Adipose tissue (tissue), 3 donors: ENCODE measurements around the gene NAA80. TPM values are rescaled to one million over a fixed set of nuclear protein-coding genes. Genes with fewer than 3 reads are reported as not detected.
"Not testable (repeated sequence)": the region's sequence is repeated elsewhere in the genome, so short reads cannot be mapped to it uniquely, and the experiment has no call there.

Experiments used
- H3K27ac ChIP-seq: one replicate; pipeline ENCODE4 v1.5.1; 2013; ENCODE audit warnings: low read depth, low read length
- WGBS, 3 donors: extraction: QIAGEN DNeasy Blood & Tissue Kit; methylation state at CpG; one replicate each; pipeline ENCODE4 v1.1.7; 2013; 5-methylcytosine and 5-hydroxymethylcytosine counted together
- polyA plus RNA-seq, 3 donors: library from polyadenylated mRNA; stranded (reverse); fragments of 200-250 nt; gene quantifications; one replicate each; pipeline ENCODE4 v1.2.3, GENCODE V29; 2013
- donor health status: healthy with polysubstance abuse.
- donor health status: Bipolar disorder and iron deficiency.
- donor health status: healthy.

Gene NAA80
- polyA plus RNA-seq, 3 donors = 7.0 to 14.4 (median 7.6) TPM

DNA sequence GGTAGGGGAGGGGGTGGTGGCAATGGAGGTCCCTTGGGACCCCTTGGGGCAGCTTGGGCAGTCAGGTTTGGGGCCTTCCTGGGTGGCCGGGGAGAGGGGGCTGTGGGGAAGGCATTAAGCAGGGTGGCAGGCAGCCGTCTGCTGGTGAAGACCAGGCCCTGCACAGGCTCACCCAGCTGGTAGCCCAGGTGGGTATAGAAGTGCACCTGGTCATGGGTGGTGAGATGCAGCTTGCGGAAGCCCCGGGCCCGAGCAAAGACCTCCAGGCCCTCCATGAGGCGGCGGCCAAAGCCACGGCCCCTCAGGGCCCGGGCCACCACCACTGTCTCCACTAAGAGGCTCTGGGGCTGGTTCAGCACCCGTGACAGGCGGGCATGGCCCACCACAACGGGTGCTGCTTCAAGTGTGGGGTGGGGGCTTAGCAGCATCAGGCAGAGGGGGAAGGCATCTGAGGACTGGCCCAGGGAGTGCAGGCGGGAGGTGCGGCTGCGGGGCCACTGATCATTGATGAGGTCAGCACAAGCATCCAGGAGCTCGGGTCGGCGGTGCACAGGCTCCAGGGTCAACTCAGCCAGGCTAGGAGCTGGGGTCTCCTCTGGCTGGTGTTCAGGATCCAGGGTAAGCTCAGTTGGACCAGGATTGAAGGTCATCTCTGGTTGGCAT lies 2.4 kb downstream of the NAA80 start:
- no peak overlapping the region for H3K27ac ChIP-seq
- 91 to 93% (median 92%) methylated on average over 18 of the region's 18 CpGs for WGBS, 3 donors

DNA sequence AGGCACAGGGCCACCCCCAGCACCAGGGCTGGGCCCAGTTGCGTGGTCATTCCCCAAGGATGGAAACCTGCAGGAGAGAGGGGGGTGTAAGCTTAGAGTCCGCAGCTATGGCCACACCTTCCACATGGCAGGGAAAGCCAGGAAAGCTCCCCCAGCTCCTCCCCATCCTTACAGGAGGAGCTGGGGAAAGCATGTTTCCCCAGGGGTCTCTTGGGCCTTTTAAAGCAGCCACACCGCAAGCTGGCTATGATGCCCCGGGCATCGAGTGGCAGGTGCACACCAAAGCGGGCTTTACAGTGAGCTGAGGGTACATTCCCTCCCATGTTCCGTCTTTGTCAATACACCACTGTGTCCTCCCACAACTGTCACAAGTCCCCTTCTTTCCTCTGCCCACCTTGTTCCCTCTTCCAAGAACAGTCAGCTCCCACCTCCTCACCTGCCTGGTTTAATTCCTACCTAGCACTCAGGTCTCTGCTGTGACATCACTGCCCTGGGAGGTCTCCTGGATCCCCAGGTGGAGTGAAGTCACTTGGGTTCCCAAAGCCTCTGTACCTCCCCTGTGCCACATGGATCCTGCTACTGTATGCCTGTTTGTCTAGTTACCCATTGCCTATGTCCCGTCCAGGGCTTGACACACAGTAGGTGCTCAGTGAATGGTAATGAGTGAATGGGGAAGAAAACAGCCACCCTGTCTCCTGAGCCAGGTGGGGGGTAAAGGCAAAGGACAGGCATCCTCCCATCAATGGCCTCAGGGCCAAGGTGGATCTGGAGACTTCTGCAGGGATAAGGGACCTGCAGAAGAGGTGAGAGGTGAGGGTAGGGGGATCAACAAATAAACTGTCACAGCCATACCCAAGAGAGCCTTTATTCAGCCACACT lies 3.4 kb downstream of the NAA80 start:
- H3K27ac ChIP-seq = no peak overlapping the region
- WGBS, 3 donors = 77 to 88% (median 83%) methylated on average over 8 of the region's 8 CpGs

DNA sequence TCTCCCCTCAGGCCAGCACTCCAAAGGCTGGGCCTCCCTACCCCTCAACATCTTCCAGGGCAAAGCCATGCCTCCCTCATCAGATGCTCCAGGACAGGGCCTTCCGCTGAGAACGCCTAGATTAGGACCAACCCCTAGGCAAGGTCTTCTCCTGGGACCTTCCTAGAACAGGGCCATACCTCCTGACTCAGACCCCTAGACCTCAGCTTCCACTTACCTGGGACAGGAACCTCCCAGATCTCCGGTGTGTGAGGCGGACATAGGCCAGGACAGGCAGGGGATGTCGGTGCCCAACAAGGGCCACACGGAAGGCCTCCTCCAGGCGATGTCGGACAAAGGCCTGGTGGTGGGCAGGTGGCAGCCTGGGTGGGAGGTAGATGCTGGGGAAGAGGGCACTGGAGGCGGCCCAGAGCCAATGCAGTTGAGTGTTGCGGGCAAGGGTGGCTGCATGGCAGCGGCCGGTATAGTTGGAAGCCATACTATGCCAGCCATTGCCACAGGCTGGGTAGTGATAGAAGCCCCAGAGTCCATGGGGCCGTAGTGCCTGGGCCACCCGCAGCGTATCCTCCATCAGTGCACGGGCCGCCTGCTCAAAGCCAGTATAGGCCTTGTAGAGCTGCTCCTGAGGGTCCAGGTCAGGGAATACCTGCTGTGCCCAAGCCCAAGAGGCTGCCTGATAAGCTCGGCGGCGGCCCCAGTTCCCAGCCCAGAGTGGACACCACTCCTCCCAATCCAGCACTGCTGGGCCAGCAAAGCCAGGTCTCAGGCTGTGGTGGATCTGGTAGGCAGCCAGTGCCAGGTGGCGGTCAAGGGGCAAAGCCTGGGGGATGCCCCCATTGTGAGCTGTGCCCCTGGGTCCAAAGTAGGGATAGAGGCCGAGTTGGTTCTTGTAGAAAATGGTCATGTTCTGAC lies 4.5 kb downstream of the NAA80 start:
- WGBS, 3 donors = 92 to 93% (median 92%) methylated on average over 22 of the region's 22 CpGs

DNA sequence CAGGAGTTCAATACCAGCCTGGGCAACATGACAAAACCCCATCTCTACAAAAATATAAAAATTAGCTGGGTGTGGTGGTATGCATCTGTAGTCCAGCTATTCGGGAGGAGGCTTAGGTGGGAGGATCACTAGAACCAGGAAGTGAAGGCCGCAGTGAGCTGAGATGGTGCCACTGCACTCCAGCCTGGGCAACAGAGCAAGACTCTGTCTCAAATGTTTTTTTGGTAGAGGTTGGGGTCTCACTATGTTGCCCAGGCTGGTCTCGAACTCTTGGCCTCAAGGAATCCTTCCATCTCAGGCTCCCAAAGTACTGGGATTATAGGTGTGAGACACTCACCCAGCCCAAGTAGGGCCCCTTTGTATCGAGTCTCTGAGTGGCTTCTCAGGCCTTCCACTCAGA lies 5.1 kb downstream of the NAA80 start:
- 86 to 90% (median 87%) methylated on average over 4 of the region's 4 CpGs for WGBS, 3 donors

More for the DNA sequence above, 4.5 kb downstream of the NAA80 start:
- H3K27ac ChIP-seq = no peak overlapping the region

DNA sequence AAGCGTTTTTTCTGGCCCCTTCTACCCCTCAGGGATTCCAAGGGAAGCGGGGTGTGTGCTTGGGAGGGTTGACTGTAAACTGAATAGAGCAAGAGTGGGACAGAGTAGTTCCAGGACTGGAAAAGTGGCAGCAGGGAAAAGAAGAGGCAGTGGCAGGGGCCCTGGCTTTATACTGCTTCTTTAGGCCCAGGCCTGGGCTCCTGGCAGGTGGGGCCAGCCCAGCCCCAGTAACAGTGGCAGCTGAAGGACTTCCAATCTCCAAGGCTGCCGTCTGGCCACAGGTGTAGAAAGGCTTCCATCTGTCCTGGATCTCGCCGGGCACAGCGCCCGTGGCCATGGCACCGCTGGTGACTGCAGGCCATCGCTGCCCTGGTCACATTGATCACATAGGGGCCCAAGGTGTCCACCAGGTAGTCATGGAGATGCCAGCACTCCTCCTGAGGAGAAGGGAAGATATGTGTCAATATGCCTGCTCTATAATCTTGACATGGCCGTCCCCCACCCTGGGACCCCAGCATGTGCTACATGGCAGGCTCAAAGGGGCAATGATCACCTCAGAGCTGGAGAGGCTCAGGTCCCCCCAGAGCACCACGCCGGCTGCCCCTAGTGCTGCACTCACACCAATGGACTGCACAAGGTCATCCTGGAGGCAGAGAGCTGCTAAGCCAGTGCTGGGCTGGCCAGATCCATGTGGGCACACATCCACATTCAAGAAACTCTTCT lies 6.0 kb downstream of the NAA80 start:
- WGBS, 3 donors = 47 to 83% (median 82%) methylated on average over 12 of the region's 12 CpGs
- H3K27ac ChIP-seq = no peak overlapping the region

More for the DNA sequence above, 5.1 kb downstream of the NAA80 start:
- no peak overlapping the region for H3K27ac ChIP-seq

DNA sequence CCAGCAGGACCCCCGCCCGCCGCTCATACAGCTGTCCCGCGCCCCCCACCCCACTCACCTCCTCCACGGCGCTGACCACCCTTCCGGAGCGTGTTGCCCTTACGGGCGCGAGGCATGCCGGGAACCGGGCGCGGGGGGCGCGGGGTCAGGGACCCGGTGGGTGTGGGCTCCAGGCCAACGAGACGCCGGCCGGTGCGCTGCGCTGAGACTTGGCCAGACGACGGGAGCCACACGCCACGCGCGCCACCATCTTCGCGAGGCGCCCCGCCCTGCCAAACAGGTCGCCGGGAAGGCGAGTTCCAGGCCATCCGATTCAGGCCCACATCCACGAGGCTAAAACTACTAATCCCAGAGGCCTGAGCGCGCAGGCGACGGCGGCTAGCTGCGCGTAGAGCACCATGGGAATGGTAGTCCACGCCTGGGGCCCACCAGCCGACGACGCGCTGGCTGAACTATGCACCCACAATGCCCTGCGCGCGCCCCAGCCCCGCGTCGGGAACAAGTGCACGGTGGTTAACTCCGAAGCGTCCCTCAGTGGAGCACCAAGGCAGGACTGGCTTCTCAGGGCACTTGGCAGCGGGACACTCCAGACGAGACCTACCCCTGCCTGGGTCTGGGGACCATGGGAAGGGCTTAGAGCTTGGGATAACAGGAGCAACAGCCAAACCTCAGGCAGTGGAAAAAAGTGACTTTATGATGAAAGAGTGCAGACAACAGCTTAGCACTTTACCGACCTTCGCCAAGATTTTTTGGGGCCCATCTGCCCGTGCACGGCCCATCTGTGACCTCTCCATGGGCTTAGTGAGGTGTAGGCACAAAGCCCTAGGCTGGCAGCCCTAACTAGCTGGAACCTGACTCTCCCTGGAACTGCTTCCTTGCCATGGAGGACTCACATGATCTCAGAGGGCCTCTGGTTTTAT lies 6.8 kb downstream of the NAA80 start, which contains the start of gene IFRD2:
Gene IFRD2 (minus strand): TSS at position 271 of the 920 bp plus-strand sequence. CDS start 155 bp downstream, at position 116.
- H3K27ac ChIP-seq = peak within 1 kb of the TSS; percentile 10
- 0 to 2% (median 1%) methylated on average over 52 to 67 of the region's 67 CpGs for WGBS, 3 donors

DNA sequence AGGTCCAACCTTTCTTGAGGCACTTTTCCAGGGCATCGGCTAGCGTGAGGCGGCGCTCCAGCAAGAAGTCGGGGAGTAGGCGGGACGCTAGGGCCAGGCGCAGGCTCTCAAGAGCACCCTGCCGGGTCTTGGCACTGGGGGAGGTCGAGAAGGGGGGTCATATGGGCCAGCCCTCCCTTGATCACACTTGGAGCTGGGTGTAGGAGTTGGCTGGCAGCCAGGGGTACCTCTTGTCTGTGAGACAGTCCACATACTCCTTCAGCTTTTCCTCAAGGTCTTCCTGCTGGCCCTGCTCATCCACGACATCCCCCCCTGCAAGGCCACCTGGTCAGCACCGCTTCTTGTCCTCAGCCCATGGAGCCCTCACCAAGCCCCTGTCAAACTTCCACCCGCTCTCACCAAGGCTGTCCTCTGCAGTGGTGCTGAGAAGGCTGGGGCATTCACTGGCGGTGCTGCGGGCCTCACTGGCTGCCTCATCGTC lies 9.0 kb downstream of the NAA80 start:
- WGBS, 3 donors = 88 to 90% (median 90%) methylated on average over 16 of the region's 16 CpGs
- no peak overlapping the region for H3K27ac ChIP-seq

DNA sequence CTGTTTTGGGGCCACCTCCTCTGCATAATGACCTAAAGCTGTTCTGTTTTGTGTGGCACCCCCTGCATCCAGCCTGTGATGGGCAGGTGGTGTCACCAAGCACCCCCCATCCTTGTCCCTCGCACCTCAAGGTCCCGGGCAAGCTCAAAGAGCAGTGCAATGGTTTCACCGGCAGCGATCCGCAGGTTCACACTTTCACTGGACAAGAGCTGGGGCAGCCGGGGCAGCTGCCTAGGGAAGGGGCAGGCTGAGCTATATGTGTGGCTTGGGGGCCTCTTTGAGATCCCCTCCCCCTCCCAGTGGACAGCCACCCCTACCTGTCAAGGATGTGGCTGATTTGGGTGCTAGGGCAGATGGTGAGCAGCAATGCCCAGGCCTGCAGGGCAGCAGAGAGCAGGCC lies 10.1 kb downstream of the NAA80 start:
- 93 to 99% (median 94%) methylated on average over 6 of the region's 6 CpGs for WGBS, 3 donors
- H3K27ac ChIP-seq = no peak overlapping the region

DNA sequence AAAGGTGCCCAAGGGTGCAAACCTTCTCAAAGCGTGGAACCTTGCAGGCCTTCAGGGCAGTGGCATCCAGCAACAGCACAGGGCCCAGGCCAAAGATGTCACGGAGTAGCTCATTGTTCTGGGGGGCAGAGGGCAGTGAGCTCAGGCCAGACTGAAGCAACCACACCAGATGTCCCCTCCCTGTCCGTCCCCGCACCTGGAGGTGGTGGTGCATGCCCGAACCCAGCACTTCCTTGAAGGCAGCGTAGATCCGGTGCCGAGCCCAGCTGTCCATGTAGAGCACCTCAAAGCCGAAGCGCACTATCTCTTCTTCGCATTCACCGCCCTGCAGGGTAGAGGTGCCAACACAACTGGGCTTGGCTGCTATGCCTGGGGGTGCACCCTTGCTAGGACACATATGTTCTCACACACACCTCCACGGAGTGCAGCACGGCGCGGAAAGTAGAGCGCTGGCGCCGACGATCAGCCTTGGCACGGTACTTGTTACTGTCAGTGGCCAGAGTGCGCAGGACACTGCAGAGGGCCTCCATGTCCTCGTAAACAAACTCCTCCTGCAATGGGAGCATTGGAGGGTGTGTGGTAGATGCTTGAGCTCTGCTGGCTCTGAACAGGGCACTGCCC lies 10.7 kb downstream of the NAA80 start:
- WGBS, 3 donors = 92 to 95% (median 94%) methylated on average over 23 of the region's 23 CpGs
- no peak overlapping the region for H3K27ac ChIP-seq

DNA sequence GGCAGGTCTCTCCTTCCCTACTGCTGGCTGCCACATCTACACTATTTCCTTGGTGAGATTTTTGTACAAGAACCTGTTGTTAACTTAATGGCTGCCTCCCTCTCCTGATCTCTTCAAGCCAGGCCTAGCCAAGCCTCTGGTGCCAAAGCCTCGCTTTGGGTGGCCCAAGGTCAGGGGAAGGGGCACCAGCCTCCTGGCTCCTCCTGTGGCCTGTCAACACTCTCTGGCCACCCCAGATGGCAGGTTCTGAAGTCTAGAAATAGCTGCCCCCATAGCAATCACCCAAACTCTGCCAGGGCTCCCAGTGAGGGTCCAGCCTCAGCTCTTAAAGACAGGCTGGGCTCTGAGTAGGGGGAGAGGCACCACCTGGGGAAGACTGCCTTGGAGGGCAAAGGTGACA lies 11.9 kb downstream of the NAA80 start:
- H3K27ac ChIP-seq = no peak overlapping the region
- 78 to 100% (median 91%) methylated on average over 1 of the region's 1 CpG for WGBS, 3 donors

DNA sequence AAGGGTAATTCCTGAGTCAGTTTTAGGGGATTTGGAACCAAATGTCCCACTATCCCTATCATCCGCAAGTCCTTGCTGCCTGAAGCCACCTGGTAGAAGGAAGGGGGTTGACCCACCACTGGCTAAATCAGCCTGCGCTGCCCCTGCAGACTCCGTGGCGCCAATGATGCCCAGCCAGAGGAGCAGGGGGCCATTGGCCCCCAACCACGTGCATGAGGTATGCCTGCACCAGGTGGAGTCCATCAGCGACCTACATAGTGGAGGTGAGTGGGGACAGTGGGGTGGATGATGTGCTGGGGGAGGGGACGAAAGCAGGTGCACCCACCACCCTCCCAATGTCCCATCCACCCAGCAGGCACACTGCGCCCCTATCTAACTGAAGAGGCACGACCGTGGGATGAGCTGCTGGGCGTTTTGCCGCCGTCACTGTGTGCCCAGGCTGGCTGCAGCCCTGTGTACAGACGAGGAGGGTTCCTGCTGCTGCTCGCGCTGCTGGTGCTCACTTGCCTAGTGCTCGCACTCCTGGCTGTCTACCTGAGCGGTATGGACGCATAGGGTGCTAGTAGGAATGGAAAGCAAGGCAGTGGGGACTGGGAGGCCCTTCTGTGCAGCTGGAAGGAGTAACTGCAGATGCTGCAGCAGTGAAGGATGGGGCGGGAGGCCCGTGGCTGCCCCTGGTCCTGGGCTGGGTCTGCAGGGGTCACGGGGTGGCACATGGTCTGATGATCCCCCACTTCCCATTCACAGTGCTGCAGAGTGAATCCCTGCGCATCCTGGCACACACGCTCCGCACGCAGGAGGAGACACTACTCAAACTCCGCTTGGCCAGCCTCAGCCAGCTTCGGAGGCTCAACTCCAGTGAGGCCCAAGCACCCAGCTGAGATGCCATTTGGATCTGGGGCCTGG lies 12.6 kb downstream of the NAA80 start:
- H3K27ac ChIP-seq = no peak overlapping the region
- 89 to 91% (median 90%) methylated on average over 28 of the region's 28 CpGs for WGBS, 3 donors

DNA sequence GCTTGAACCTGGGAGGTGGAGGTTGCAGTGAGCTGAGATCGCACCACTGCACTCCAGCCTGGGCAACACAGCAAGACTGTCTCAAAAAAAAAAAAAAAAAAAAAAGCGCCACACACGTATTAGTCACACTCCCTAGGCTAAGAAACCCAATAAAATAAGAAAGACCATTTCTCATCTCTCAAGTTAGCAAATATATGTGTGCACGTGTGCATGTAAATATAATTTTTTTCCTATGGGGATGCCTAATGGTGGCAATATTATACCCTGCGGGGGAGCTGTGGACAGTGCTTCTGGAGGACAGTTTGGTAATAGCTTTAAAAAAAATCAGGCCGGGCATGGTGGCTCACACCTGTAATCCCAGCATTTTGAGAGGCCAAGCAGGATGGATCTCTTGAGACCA lies 15.1 kb downstream of the NAA80 start:
- not testable (repeated sequence) for H3K27ac ChIP-seq
- WGBS, 3 donors = 85 to 91% (median 88%) methylated on average over 5 to 6 of the region's 6 CpGs

DNA sequence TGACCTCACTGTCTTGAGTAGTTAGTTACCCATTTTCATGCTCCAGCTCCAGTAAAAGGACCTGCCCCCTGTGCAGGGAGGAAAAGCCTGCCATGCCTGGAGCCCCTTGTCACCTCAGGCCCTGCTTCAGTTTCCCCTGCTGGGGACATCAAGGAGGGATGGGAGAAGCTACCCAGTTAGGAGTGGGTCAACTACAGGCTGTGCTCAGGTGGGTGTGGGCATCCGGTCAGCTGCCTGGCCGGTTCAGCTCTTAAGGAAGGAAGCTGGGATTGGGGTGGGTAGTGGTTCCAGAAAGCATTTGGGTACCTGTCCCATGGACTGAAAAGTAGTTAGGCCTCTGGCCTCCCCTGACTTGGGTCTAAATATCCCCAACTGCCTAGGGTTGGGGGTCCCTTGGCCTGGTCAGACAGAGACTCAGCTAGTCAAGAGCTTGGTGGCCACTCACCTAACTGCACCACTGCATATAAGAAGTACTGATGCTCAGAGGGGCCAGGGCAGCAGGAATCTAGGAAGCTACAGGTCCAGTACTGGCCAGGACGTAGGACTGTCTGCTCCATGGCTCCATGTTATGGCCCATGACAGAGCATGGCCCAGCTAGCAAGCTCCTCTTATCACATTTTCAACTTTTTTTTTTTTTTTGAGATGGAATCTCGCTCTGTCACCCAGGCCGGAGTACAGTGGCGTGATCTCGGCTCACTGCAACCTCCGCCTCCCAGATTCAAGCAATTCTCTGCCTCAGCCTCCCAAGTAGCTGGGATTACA lies 19.8 kb downstream of the NAA80 start:
- WGBS, 3 donors = 83 to 94% (median 90%) methylated on average over 8 of the region's 8 CpGs
- no peak overlapping the region for H3K27ac ChIP-seq

DNA sequence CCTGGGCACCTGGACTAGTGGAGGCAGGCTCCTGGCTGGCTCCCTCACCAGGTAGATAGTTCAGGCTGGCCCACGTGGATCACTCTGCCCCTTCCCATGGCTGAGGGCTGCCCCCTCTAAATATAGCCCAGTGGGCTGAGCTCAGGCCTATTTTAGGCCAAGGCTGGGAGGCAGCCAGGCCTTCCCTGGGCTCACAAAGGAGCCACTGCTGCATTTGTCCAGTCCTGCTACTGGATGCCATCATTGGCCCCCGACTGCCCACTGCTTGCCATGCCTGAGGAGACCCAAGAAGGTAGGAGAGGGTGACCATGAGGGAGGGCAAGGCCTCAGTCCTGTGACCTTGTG lies 20.4 kb downstream of the NAA80 start, which contains the start of gene LSMEM2:
Gene LSMEM2 (plus strand): TSS at position 208 of the 345 bp plus-strand sequence. CDS start 27 bp downstream, at position 235.
- H3K27ac ChIP-seq = no peak within 1 kb of the TSS
- WGBS, 3 donors = 49 to 63% (median 53%) methylated on average over 2 of the region's 2 CpGs
